COLO829 (cell line): ENCODE data around the gene RALGPS2.
A peak's percentile ranks its signal among the peaks of the same experiment; 100 is the strongest.

Experiments used
- DNase-seq: peaks from one replicate; pipeline ENCODE4 v3.0.0; 2012; ENCODE audit warnings: low spot score

Gene RALGPS2

DNA sequence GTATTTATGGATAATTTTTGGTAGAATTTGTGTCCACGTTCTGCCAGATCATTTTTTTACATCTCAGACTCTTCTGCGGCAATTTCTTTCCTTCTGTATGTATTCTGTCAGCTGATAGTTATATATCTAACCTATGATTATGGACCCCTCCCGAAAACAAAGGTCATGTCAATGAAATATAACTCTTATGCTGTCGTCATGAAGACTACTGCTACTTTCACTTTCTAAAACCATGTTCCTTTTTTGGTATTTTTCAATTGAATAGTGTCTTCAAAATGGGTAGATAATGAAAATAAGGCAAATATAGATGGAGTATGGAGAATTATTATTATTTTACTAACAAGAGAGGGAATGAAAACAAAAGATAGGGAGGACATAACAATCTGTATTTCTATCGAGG lies 142.6 kb downstream of the RALGPS2 start:
- DNase-seq, result no peak

DNA sequence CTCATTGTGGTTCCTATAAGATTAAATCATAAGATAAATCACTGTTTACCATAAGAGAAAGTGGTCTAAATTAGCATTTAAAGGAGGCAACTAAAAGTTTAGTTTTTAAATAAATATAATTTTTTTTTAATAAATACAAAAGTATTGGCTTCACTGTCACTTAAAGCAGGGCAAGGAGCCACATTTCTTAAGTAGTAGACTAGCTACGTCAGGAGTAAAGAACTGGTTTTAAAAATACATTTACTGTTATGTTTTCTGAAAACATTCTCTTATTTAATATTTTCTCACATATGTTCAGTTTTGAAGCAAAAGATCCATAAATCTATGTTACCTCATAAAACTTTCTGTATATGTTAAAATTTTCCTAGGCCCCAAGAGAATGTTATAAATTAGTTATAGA lies 143.7 kb downstream of the RALGPS2 start:
- DNase-seq, result no peak

DNA sequence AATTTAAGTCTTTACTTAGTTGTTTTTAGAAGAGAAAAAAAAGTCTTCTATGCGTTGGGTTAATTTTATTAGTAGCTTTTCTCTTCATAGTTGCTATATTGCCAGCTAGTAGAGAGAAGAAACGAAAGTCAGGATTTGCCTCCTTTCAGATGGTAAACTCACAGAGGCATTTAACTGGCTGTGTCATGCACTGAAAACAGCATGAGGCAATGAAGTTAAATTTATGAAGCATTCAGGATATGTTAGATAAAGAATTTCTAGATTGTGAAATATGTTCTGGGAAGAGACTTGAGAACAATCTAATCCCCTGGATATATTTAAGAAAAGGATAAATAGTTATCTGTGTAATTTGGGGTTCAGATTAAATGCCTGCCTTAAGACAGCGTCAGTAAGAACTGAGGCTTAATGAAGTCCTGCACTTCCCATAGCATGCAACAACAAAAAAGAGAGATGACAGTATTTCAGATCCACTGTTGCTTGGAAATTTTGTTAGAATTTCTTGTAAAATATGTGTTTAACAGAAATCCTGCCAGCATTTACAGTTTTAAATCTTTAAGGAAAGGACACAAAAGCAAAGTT lies 144.2 kb downstream of the RALGPS2 start:
- no peak for DNase-seq

DNA sequence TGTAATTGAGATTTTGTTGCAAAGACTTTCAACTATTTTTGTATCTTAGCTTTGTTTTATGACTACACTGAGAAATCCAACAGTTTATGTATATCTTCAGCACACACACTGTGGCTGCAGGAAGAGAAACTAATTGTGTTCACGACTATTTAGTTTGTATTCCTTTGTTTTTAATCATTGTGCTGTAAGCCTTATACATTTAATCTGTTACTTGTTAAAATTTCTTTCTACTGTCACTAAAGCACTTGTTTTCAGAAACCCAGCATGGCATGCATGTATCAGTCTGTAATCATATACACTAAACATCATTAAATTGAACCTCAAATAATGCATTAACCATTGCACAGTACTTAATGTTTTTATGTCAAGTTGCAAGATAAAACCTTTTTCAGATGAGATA lies 145.2 kb downstream of the RALGPS2 start:
- DNase-seq, result no peak

DNA sequence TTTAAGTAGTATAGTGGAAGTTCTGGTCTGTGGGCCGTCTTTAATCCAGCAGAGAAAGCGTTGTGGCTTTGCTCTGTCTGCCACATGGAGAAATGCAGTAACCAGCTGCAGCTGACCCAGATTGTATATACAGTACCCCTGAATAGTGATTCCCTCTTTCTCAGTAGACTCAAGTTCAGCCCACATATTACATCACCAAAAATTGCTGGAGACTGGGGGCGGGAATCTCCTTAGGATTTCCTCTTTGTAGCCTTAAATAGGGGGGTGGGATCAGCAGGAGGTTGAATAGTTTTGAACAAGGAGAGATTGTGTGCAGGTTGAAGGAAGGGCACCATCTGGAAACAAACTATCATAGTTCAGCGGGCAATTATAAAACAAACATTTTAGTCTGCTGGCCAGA lies 145.9 kb downstream of the RALGPS2 start, which contains the start of gene ANGPTL1:
Gene ANGPTL1 (minus strand): TSS at position 134 of the 400 bp plus-strand sequence. CDS start 5,301 bp downstream, outside the sequence.
- DNase-seq, result peak; percentile 79

DNA sequence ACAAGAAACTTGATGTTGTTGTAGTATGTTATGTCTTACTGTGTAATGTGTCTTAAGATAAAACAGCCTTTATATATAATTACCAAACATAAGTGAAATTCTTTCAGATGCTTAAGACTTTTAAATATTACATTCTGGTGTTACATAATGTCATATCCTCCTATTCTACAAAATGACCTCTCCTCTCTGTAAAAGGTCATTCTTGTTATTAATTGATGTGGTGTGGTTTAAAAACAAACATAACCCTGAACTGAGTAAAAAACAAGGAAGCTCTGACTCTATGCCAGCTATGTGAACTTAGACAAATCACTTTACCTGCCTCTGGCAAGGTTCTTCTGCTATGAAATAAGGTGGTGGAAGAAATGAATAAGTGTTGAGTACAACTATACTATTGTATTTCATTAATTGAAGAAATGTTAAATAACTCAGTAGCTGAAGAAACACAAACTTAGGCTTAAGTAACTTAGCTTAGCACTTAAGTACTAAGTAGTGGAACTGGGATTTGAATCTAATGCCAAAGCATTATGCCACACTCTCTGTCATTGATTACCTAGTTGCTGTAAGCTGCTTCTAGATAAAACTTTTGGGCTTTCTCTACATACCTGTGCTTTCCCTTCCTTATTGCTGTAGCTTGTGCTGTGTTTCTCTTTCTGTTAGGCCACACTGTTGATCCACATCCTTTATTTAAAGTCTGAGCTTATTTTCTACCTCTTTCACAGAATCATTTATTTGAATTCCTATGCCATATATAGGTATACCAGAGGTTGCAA lies 146.7 kb downstream of the RALGPS2 start:
- DNase-seq, result no peak

DNA sequence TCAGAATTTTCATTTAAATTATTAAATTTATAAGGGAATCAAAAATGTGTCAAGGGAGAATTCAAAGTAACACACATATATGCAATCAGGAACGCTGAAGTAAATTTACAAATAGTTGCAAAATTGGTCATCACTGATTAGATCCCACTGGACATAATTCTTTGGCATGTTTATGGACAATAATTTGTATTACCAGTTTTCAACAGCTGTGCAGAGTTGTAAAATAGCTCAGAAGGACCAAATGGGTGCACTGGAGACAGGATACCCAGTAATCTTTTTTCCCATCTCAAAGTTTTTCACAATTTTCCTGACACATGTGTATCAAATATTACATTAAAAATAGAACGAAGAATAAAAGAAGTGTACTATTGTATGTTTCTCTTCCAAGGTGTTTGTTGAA lies 149.9 kb downstream of the RALGPS2 start:
- DNase-seq, result no peak

DNA sequence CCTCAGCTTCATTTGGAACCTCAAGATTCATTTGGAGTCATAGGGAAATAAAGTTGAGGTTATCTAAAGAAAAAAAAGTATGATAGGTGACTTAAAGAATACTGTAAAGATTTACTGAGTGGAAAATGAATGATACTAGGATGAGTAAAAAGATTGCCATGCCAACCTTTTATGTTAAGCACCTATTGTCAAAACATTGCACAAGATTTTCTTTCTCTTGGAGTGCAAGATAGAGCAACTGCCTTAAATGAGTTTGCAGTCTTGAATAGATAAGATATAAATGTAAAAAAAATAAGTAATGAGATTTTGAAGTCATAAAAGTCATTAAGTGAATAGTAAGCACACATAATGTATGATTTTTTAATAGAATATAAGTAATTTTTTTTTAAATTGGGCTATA lies 150.9 kb downstream of the RALGPS2 start:
- DNase-seq, result no peak

DNA sequence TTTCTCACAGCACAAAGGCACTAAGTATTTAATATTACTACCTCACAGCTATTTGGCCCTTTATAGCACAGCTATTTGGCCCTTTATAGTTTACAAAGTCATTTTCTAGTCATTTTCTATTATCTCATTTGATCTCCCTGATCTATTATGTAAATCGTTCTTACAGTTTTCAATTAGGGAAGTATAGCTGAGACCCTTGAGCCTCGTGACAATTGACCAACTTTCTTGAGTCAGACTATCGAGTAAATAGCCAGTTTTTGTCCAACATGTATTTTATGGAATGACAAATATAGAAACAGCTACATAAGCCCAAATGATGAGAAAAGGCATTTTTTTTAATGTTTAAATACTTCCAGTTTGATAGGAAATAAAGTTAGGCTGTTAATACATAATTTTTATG lies 152.9 kb downstream of the RALGPS2 start:
- no peak for DNase-seq

DNA sequence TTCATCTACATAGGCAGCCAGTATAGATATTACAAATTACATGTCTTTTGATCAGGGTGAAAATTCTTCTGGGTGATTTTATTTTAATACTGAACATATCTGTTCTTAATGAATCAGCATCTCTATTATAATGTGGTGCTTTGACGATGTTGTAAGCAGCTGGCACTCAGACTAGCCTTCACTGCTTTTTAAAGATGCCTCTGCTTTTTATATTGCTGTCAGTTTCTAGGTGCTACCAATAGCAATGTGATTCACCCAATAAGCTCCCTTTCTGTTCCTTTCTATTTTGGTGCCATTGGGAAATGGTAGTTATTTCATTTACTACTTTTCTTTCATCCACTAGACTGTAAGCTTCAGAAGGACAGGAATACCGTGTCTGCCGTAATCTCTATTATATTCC lies 156.9 kb downstream of the RALGPS2 start:
- DNase-seq, result no peak

DNA sequence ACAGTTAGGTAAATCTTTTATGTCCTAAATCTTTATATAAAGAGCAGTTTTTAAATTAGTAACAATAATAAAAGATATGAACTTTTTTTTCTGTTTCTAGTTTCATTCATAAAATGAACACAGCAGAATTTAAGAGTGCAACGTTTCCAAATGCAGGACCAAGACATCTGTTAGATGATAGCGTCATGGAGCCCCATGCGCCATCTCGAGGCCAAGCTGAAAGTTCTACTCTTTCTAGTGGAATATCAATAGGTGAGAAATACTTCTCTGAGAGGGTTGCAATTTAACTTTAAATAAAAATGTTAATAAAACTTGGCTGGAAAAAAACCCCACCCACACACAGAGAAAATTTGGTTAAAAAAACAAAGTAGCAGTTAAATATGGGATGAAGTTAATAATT lies 160.8 kb downstream of the RALGPS2 start:
- no peak for DNase-seq

DNA sequence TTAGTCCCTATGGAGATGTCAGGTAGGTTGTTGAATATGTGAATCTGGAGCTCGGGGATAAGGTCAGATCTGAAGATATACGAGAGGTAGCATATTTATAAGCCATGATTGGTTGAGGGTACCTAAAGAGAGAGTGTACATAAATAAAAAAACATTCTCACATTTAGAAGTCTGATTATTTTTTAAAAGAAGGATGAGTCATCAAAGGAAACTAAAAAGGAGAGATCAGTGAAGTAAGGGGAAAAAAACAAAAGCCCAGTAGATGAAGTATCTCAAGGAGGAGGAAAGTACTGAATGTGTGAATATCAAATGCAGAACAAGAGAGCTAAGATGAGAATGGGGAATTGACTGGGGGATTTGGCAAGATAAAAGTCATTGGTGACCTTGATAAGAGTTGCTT lies 161.5 kb downstream of the RALGPS2 start:
- DNase-seq, result no peak

DNA sequence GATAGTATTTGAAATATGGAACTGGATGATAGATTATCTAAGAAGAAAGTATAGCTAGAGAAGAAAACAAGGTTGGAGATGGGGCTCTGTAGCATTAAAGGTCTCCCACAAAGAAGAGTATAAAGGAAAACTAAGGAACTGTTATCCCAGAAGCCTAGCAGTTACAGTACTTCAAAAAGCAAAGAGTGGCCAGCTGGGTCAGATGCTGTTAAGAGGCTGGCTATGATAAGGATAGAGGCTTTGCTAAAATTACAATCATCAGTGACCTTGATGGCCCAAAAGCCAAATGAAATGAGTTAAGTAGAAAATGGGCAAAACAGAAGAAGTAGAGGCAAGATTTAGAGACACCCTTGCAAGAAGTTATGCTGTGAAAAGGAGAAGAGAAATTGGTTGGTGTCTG lies 170.9 kb downstream of the RALGPS2 start:
- no peak for DNase-seq

DNA sequence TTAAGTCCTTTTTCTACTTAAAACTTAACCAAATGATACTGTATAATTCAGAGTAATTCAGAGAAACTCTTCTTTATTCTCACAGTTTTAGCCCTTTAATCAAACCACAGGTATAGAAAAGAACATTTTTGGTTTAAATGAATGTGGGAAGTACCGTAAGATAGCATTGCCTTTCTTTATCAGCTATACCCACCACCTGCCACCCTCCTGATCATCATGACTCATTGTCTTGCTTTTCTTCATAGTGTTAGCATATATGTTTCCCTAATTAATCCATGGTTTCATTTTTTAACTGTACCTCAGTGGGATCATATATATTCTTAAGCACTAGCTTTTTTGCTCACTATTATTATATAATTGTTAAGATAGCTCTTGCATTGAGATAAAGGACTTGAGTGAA lies 173.4 kb downstream of the RALGPS2 start:
- no peak for DNase-seq

DNA sequence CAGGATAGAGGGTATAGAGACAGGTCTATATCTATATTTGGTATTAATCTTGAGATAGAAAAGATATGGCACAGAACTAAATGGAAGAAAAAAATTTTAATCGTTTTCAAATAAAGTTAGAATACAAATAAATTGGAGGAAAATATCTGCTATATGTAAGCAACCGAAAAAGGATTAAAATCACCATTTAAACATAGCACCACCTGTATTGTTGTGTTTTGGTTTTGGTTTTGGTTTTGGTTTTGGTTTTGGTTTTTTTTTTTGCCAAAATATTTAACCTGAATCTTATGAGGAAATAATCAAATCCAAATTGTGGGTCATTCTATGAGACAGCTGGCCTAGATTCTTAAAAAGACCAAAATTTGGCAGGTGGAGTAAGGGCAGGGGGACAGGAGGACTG lies 174.4 kb downstream of the RALGPS2 start:
- DNase-seq, result no peak

DNA sequence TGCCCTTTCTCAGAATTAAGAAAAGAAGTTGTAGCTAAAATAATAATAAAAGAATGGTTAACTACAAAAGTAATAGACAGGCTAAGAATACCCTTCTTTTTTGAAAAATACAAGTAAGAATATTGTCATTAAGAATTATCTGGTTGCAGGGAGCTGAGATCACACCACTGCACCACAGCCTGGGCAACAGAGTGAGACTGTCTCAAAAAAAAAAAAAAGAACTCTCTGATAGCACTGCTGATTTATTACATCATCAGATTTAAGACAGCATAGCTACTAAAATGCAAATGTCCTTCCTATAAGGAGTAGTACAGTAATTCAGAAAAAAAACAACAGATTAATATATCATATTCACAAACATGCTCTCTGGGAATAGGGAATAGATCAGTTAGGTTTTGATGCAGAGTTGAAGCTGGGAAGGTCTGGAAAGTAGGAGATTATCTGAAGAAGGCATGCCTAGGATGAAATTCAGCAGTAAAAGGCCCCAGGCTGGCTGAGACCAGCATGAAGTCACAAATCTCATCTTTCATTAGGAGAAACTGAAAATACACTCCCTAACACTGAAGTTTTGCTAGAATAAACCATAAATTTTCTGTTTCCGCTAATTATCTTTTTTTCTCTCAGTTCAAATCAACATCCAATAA lies 176.6 kb downstream of the RALGPS2 start:
- no peak for DNase-seq

DNA sequence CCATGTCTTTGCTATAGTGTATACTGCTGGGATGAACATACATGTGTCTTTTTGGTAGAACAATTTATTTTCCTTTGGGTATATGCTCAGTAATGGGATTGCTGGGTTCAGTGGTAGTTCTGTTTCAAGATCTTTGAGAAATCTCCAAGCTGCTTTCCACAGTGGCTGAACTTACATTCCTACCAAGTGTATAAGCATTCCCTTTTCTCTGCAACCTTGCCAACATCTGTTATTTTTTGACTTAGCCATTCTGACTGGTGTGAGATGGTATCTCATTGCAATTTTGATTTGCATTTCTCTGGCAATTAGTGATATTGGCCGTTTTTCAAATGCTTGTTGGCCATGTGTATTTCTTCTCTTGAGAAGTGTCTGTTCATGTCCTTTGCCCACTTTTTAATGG lies 183.3 kb downstream of the RALGPS2 start:
- no peak for DNase-seq

DNA sequence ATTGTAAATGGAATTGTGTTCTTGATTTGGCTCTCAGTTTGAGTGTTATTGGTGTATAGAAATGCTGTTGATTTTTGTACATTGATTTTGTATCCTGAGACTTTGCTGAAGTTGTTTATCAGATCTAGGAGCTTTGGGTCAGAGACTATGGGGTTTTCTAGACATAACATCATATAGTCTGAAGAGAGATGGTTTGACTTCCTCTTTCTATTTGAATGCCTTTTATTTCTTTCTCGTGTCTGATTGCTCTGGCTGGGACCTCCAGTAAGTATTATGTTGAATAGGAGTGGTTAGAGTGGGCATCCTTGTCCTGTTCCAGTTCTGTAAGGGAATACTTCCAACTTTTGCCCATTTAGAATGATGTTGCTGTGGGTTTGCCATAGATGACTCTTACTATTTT lies 185.0 kb downstream of the RALGPS2 start:
- DNase-seq, result no peak

DNA sequence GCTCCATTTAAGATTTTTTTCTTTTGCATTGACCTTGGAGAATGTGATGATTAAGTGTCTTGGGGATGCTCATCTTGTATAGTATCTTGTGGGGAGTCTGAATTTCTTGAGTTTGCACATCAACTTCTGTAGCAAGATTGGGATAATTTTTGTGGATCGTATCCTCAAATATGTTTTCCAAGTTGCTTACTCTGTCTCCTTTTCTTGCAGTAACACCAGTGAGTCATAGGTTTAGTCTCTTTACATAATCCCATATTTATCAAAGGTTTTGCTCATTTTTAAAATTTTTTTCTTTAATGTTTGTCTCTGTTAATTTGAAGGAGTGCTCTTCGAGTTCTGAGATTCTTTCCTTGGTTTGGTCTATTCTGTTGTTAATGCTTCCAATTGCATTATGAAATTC lies 187.6 kb downstream of the RALGPS2 start:
- DNase-seq, result no peak

DNA sequence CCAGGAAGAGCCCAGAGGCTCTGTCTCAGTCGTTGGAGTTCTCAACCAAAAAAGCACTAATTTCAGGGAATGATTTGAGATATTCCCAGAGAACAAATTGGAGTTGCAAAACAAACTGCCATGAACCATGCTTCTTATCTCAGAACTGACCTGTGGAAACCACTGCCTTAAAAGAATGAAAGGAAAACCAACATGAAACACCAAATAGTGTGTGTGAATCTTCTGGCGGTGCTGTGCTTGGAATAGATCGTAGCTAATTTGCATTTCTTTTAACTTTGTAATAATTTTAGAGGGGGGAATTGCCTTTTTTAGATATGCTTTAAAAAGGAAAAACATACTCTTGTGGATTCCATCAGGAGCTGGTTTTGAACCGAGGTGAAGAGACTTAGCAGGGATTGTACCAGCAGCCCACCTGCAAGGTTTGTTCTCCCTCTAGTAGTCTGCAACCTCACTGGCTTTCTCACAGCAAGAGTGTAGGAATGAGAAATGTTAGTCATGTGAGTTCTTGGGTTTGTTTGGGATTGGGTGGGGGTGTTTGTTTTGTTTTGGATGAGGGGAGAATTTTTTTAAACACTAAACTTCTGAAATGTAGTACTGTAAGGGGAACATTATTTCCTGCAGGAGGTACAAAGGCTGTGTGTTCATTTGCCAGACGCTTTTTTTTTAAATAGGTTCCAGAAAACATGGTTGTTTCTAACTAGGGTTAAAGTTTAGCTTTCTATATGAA lies 191.6 kb downstream of the RALGPS2 start:
- peak; percentile 34 for DNase-seq

DNA sequence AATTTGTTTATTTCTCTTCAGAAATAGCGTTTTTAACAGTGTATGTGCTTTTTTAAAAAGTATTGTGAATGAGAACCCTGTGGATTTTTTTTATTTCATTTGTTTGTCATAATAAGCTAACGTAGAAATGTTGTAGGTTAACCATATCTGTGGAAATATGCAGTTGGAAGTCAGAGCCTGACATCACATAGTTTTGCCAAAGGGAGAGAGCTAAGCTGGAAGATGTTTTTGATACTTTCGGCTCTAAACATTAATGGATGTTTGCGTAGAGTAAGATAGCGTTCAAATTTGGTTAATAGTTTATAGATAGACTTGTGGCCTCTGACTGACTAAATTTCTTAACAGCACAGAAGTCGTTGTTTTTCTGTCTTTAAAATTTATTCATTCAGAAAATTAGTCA lies 193.3 kb downstream of the RALGPS2 start:
- DNase-seq, result no peak

DNA sequence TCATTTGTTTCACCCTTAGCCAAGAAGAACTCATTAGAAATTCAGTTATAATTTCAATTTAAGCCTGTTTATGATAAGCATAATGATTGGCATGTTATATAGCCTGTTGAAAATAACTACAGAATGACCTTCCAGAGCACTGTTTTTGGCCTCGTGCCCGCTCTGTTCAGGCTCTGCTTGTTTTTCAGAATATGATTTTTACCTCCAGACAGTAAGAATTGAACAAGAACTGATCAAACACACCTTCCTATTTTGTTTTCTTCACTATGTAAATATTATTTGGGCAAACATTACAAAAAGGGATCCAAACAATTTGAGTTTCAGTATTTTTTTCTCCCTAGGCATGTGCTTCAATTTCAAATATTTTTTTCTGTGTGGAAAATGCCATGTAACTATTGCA lies 193.9 kb downstream of the RALGPS2 start:
- no peak for DNase-seq

DNA sequence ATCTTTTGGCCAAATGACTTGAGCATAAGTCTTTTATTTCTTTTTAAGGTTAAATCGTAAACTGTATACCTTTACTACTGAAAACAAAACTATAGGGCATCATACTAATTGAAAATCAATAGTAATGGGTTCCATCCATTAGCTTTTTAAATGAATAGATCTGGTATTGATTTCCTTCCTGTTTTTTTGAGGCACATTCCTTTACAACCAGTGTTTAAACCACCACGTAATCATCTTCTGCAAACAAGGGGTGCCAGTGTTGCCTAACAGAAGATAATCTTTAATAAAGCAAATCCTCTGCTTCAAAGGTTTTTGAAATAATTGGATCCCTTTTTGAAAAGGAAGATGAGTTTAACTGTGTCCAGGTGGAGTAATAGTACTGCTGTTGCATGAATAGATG lies 194.5 kb downstream of the RALGPS2 start:
- DNase-seq, result no peak
